HEK293 (cell line): Measurements from ENCODE around the gene CD28.

Experiments
- CTCF ChIA-PET: fragments of 350-600 bp; formaldehyde crosslinking; extraction: SDS; loops from one replicate; lab custom pipeline; 2021; ENCODE audit warnings: antibody characterized with exemption; lab: Yijun Ruan, JAX
- POLR2A ChIA-PET: fragments of 300-600 bp; formaldehyde crosslinking; extraction: SDS; loops from one replicate; lab custom pipeline; 2020; ENCODE audit warnings: antibody characterized with exemption, inconsistent platforms; lab: Yijun Ruan, JAX
- H3K27ac ChIP-seq: fragments of 200-500 bp; sonication (Bioruptor generic); 2 replicates; pipeline ENCODE4 v1.5.1; 2014; ENCODE audit warnings: low read depth, low read length, control low read depth, inconsistent platforms; ENCODE audit errors: extremely low read depth
- H3K36me3 ChIP-seq, 2 experiments: fragments of 200-500 bp in 1 of 2; sonication (Bioruptor generic) in 1 of 2; 1 replicate in 1 of 2; 2 replicates in 1 of 2; pipeline ENCODE4 v1.5.1; 2014 to 2017; ENCODE audit warnings: inconsistent platforms in 2 of 2, low read length in 2 of 2; ENCODE audit not compliant: control insufficient read depth in 2 of 2, insufficient read depth in 1 of 2
- H3K4me1 ChIP-seq: fragments of 200-500 bp; sonication (Bioruptor generic); 2 replicates; pipeline ENCODE4 v1.5.1; 2014; ENCODE audit warnings: mild to moderate bottlenecking, low read length, inconsistent platforms; ENCODE audit not compliant: control insufficient read depth, insufficient read depth
- H3K4me3 ChIP-seq: 2 replicates; pipeline ENCODE4 v1.5.1; 2011; ENCODE audit warnings: low read depth, mild to moderate bottlenecking, control low read depth, low read length, moderate library complexity
- H3K9me3 ChIP-seq: fragments of 200-500 bp; sonication (Bioruptor generic); 2 replicates; pipeline ENCODE4 v1.5.1; 2014; ENCODE audit warnings: low read depth, low read length, inconsistent platforms; ENCODE audit not compliant: control insufficient read depth, insufficient read depth
- BCL11B ChIP-seq: fragments of 450-650 bp; formaldehyde crosslinking; IDR thresholded peaks from 2 replicates; pipeline ENCODE4 v1.5.1; 2016; ENCODE audit warnings: low read depth, missing biosample characterization, missing genetic modification characterization
- KLF1 ChIP-seq: fragments of 450-650 bp; formaldehyde crosslinking; IDR thresholded peaks from 2 replicates; pipeline ENCODE4 v1.5.1; 2016; ENCODE audit warnings: missing biosample characterization, missing genetic modification characterization
- PRDM6 ChIP-seq: fragments of 450-650 bp; formaldehyde crosslinking; IDR thresholded peaks from 2 replicates; pipeline ENCODE4 v1.5.1; 2017; ENCODE audit warnings: missing biosample characterization, missing genetic modification characterization
- ZBTB49 ChIP-seq: fragments of 450-650 bp; formaldehyde crosslinking; IDR thresholded peaks from 2 replicates; pipeline ENCODE4 v1.5.1; 2016; ENCODE audit warnings: missing biosample characterization, missing genetic modification characterization, low read depth
- ZEB2 ChIP-seq: fragments of 450-650 bp; formaldehyde crosslinking; IDR thresholded peaks from 2 replicates; pipeline ENCODE4 v1.5.1; 2016; ENCODE audit warnings: missing biosample characterization, missing genetic modification characterization
- ZFP3 ChIP-seq: fragments of 450-650 bp; formaldehyde crosslinking; IDR thresholded peaks from 2 replicates; pipeline ENCODE4 v1.5.1; 2016; ENCODE audit warnings: low read depth, missing biosample characterization, missing genetic modification characterization
- ZNF121 ChIP-seq: fragments of 450-650 bp; formaldehyde crosslinking; IDR thresholded peaks from 2 replicates; pipeline ENCODE4 v1.5.1; 2016; ENCODE audit warnings: missing biosample characterization, missing genetic modification characterization
- ZNF148 ChIP-seq: fragments of 450-650 bp; formaldehyde crosslinking; IDR thresholded peaks from 2 replicates; pipeline ENCODE4 v1.5.0; 2017; ENCODE audit warnings: missing biosample characterization, missing genetic modification characterization, borderline replicate concordance
- ZNF211 ChIP-seq: fragments of 450-650 bp; formaldehyde crosslinking; IDR thresholded peaks from 2 replicates; pipeline ENCODE4 v1.5.1; 2016; ENCODE audit warnings: low read depth, missing biosample characterization, missing genetic modification characterization
- ZNF214 ChIP-seq: fragments of 450-650 bp; formaldehyde crosslinking; IDR thresholded peaks from 2 replicates; pipeline ENCODE4 v1.5.1; 2017; ENCODE audit warnings: missing biosample characterization, mild to moderate bottlenecking, missing genetic modification characterization, borderline replicate concordance
- ZNF239 ChIP-seq: fragments of 450-650 bp; formaldehyde crosslinking; IDR thresholded peaks from 2 replicates; pipeline ENCODE4 v1.5.1; 2016; ENCODE audit warnings: missing biosample characterization, missing genetic modification characterization
- ZNF266 ChIP-seq: fragments of 450-650 bp; formaldehyde crosslinking; IDR thresholded peaks from 2 replicates; pipeline ENCODE4 v1.5.1; 2016; ENCODE audit warnings: missing biosample characterization, missing genetic modification characterization, low read depth
- ZNF280C ChIP-seq: fragments of 450-650 bp; formaldehyde crosslinking; IDR thresholded peaks from 2 replicates; pipeline ENCODE4 v1.5.1; 2016; ENCODE audit warnings: missing biosample characterization, missing genetic modification characterization
- ZNF473 ChIP-seq: fragments of 450-650 bp; formaldehyde crosslinking; IDR thresholded peaks from 2 replicates; pipeline ENCODE4 v1.5.1; 2017; ENCODE audit warnings: missing biosample characterization, missing genetic modification characterization
- ZNF529 ChIP-seq: fragments of 450-650 bp; formaldehyde crosslinking; IDR thresholded peaks from 2 replicates; pipeline ENCODE4 v1.5.1; 2017; ENCODE audit warnings: missing genetic modification characterization, missing biosample characterization; ENCODE audit not compliant: insufficient replicate concordance
- ZSCAN18 ChIP-seq: fragments of 450-650 bp; formaldehyde crosslinking; IDR thresholded peaks from 2 replicates; pipeline ENCODE4 v1.5.1; 2016; ENCODE audit warnings: missing biosample characterization, missing genetic modification characterization
- ZSCAN30 ChIP-seq: fragments of 450-650 bp; IDR thresholded peaks from 2 replicates; pipeline ENCODE4 v1.5.1; 2018; ENCODE audit warnings: missing biosample characterization, mild to moderate bottlenecking, missing genetic modification characterization, moderate library complexity
- ZXDB ChIP-seq: fragments of 450-650 bp; formaldehyde crosslinking; IDR thresholded peaks from 2 replicates; pipeline ENCODE4 v1.5.1; 2016; ENCODE audit warnings: missing biosample characterization, missing genetic modification characterization

Gene CD28

GRCh38 chr2:203707530-203707929, 1.1 kb downstream of the CD28 start:
- no peaks in the 10 kb centered on the region for H3K36me3 ChIP-seq
- ChIA-PET CTCF (no interaction called here), POLR2A (no interaction called here)
- H3K27ac ChIP-seq, result no peak overlapping the region
- no peak for TF ChIP-seq ZNF148 (tag by site-specific recombination)
- TF ChIP-seq ZNF280C (tag by site-specific recombination), result no peak
- TF ChIP-seq ZXDB (tag by site-specific recombination), result no peak
- TF ChIP-seq ZFP3 (tag by site-specific recombination), result no peak
- TF ChIP-seq BCL11B, result no peak
- no peak for TF ChIP-seq ZNF211 (tag by site-specific recombination)
- TF ChIP-seq ZNF121, result no peak
- no peak for TF ChIP-seq ZEB2
- no peak for TF ChIP-seq PRDM6 (tag by site-specific recombination)
- TF ChIP-seq ZBTB49 (tag by site-specific recombination), result no peak
- no peak for TF ChIP-seq ZNF529 (tag by site-specific recombination)
- no peak for TF ChIP-seq ZNF239 (tag by site-specific recombination)
- no peak for TF ChIP-seq ZSCAN30
- TF ChIP-seq ZNF473 (tag by site-specific recombination), result no peak
- no peak for TF ChIP-seq KLF1 (tag by site-specific recombination)
- TF ChIP-seq ZNF214, result no peak
- TF ChIP-seq ZNF266 (tag by site-specific recombination), result no peak
- TF ChIP-seq ZSCAN18 (tag by site-specific recombination), result no peak
- H3K4me3 ChIP-seq, result no peak overlapping the region
- no peaks in the 10 kb centered on the region for H3K4me1 ChIP-seq
- H3K9me3 ChIP-seq, result no peaks in the 10 kb centered on the region
